ENCODE results near the gene N4BP2L2. TPM values are rescaled to one million over a fixed set of nuclear protein-coding genes. Genes with fewer than 3 reads are reported as not detected.

Gene N4BP2L2
- total and polyA plus RNA-seq, 2 of the 13 experiments (the other 11 are each of a cell fraction or from before 2014, with no cell fraction given), result 58.9 to 81.2 TPM

- TF ChIP-seq ZNF597 (CRISPR knock-in tag; IDR thresholded peaks at IDR 0.05) (no peak), ZNF383 (CRISPR knock-in tag; IDR thresholded peaks at IDR 0.05; ENCODE audit: borderline replicate concordance) (no peak), ZNF878 (CRISPR knock-in tag; IDR thresholded peaks at IDR 0.05) (no peak), TEF (CRISPR knock-in tag; IDR thresholded peaks at IDR 0.05) (no peak), ZNF354B (CRISPR knock-in tag; IDR thresholded peaks at IDR 0.05) (no peak), FOXK1 (CRISPR knock-in tag; IDR thresholded peaks at IDR 0.05; ENCODE audit: borderline replicate concordance, low read depth) (peak; percentile 74; the same call in 1 of the 2 replicates), HDAC1 (CRISPR knock-in tag; IDR thresholded peaks at IDR 0.05) (peak; percentile 40; the same call in 1 of the 2 replicates), SOX6 (IDR thresholded peaks at IDR 0.05) (no peak), SOX6 (CRISPR knock-in tag; IDR thresholded peaks at IDR 0.05) (peak; percentile 67), ZNF646 (CRISPR knock-in tag; IDR thresholded peaks at IDR 0.05) (no peak), KDM6A (CRISPR knock-in tag; IDR thresholded peaks at IDR 0.05; ENCODE audit: low read depth) (no peak; the same call in 1 of the 2 replicates), RFX5 (IDR thresholded peaks at IDR 0.05; ENCODE audit: low read depth, low read length) (no peak), XRCC5 (optimal IDR thresholded peaks at IDR 0.05; ENCODE audit: low read length) (no peak), DMTF1 (CRISPR knock-in tag; IDR thresholded peaks at IDR 0.05) (no peak), HNRNPLL (IDR thresholded peaks at IDR 0.05; ENCODE audit: low read depth, low read length, poor library complexity, severe bottlenecking) (no peak), HHEX (CRISPR knock-in tag; IDR thresholded peaks at IDR 0.05) (no peak), ZNF446 (CRISPR knock-in tag; IDR thresholded peaks at IDR 0.05) (no peak), TAF1 (CRISPR knock-in tag; IDR thresholded peaks at IDR 0.05) (no peak), ZSCAN5A (CRISPR knock-in tag; IDR thresholded peaks at IDR 0.05; ENCODE audit: borderline replicate concordance) (no peak), ZNF24 (IDR thresholded peaks at IDR 0.05) (no peak)
Measured at GRCh38 chr13:32446220-32446619, 92.4 kb downstream of the N4BP2L2 start (continued).
